ENCODE measurements around the gene BEGAIN. TPM values are rescaled to one million over a fixed set of nuclear protein-coding genes. Genes with fewer than 3 reads are reported as not detected.

Gene BEGAIN
- total and polyA plus RNA-seq, 2 of the 8 experiments (the other 6 are each of a cell fraction or from before 2014, with no cell fraction given), result 2.9 to 3.0 TPM

- Histone ChIP-seq H3K18ac (ENCODE audit: extremely low read depth, low read length) (no peak overlapping the region), H4K20me1 (replicated peaks in 1 of 2; ENCODE audit: control insufficient read depth in 1 of 2, insufficient read depth in 2 of 2, low read length in 2 of 2) (peaks cover 0 to 1% of the 10 kb centered on the region in 2 experiments)
- FAIRE-seq, result no peak
Observed at GRCh38 chr14:100590726-100591452, 3.7 kb upstream of the BEGAIN start.

More at GRCh38 chr14:100590726-100591452, 3.7 kb upstream of the BEGAIN start:
- no peaks in the 10 kb centered on the region for H3K79me1 ChIP-seq (ENCODE audit: low read depth, low read length)
- WGBS, 2 experiments (ENCODE audit: extremely low coverage in 1 of 2, insufficient coverage in 1 of 2, insufficient read length in 1 of 2, insufficient replicate concordance in 2 of 2, low coverage in 1 of 2, low lambda C conversion rate in 2 of 2, missing lambda C conversion rate in 1 of 2), result 87% methylated on average over 14 of the region's 14 CpGs; no CpG with 5 or more reads in 1 of the 2 experiments
- no peak overlapping the region for H3K9ac ChIP-seq (replicated peaks in 1 of 4; ENCODE audit: extremely low read depth in 1 of 4, low read depth in 3 of 4, low read length in 3 of 4)
- H3K9me3 ChIP-seq (ENCODE audit: insufficient read depth in 2 of 2, low read depth in 1 of 2, low read length in 1 of 2), result no peaks in the 10 kb centered on the region
- no peak overlapping the region for H2BK12ac ChIP-seq (ENCODE audit: low read depth, low read length)
- H2BK5ac ChIP-seq (ENCODE audit: low read depth, low read length), result no peak overlapping the region
- H3K36me3 ChIP-seq (ENCODE audit: control insufficient read depth in 2 of 4, insufficient read depth in 4 of 4, low read length in 3 of 4), result no peaks in the 10 kb centered on the region
- ChIA-PET POLR2A (ENCODE audit: partially characterized antibody) (no interaction called here), CTCF (ENCODE audit: partially characterized antibody) (interaction anchor here (1.0 to 1.6 kb wide), 5 partner anchors 33 to 494 kb away, joined by 3 to 5 read pairs (median 3); no protein-coding TSS in a partner anchor)
- no peak for DNase-seq (ENCODE audit: low read depth in 1 of 2, low spot score in 2 of 2)
- H3K4me2 ChIP-seq (ENCODE audit: insufficient read depth in 1 of 2, low read depth in 2 of 2, low read length in 2 of 2), result no peak overlapping the region
- no peak overlapping the region for H3K4ac ChIP-seq (replicated peaks; ENCODE audit: insufficient read length, low read depth, low read length)
- peaks cover 0 to 15% (median 3%) of the 10 kb centered on the region in 4 experiments; a peak in 3 of 7 replicates for H3K4me1 ChIP-seq (replicated peaks in 1 of 4; ENCODE audit: control insufficient read depth in 3 of 4, insufficient read depth in 4 of 4, low read length in 3 of 4)
- H3K56ac ChIP-seq (replicated peaks; ENCODE audit: insufficient read length, low read depth, low read length), result no peak overlapping the region
- no peak overlapping the region for H4K8ac ChIP-seq (ENCODE audit: extremely low read depth, insufficient read depth, low read length)
- H2BK15ac ChIP-seq (ENCODE audit: low read length), result no peak overlapping the region
- H2BK120ac ChIP-seq (replicated peaks; ENCODE audit: low read depth, low read length), result no peak overlapping the region
- peaks cover 16 to 29% (median 25%) of the 10 kb centered on the region in 4 experiments for H3K27me3 ChIP-seq (replicated peaks in 1 of 4; ENCODE audit: control insufficient read depth in 3 of 4, extremely low read depth in 1 of 4, insufficient read depth in 3 of 4, low read length in 3 of 4)
- H2AK5ac ChIP-seq (ENCODE audit: low read depth, low read length), result no peak overlapping the region
- no peaks in the 10 kb centered on the region for H3K79me2 ChIP-seq (ENCODE audit: control insufficient read depth in 1 of 2, insufficient read depth in 2 of 2, low read length in 2 of 2)
- H4K91ac ChIP-seq (replicated peaks; ENCODE audit: insufficient read length, low read length), result no peak overlapping the region
- no peak overlapping the region for H2BK20ac ChIP-seq (ENCODE audit: low read length)
- no peak overlapping the region for H3K23ac ChIP-seq (ENCODE audit: insufficient read length)
- no peak overlapping the region for H3K4me3 ChIP-seq (ENCODE audit: extremely low read depth in 1 of 4, insufficient read depth in 2 of 4, low read depth in 3 of 4, low read length in 4 of 4)
- peaks cover 12% of the 10 kb centered on the region; the same call in 1 of the 2 replicates for H3K23me2 ChIP-seq (ENCODE audit: low read depth, low read length)
- H3K27ac ChIP-seq (ENCODE audit: low read depth, low read length), result no peak overlapping the region
- no peak for TF ChIP-seq POU5F1 (IDR thresholded peaks at IDR 0.05; ENCODE audit: low read depth, low read length)
- H3K14ac ChIP-seq (ENCODE audit: insufficient read length), result no peak overlapping the region
- H4K5ac ChIP-seq (ENCODE audit: insufficient read length, low read depth, low read length), result no peak overlapping the region
- no peak overlapping the region for H2AFZ ChIP-seq (ENCODE audit: low read length)

Measured in H1 (cell line).